Measurements from ENCODE around the gene ZNF335.
A peak's percentile ranks its signal among the peaks of the same experiment; 100 is the strongest.

Gene ZNF335

GRCh38 chr20:45950330-45950646 is 21.7 kb downstream of the ZNF335 start:
- DNase-seq: no peak

- no peak for DNase-seq
Measured at GRCh38 chr20:45949542-45950329, 22.3 kb downstream of the ZNF335 start.

- no peak for DNase-seq
Measured at GRCh38 chr20:45948742-45949541, 23.1 kb downstream of the ZNF335 start.

DNA sequence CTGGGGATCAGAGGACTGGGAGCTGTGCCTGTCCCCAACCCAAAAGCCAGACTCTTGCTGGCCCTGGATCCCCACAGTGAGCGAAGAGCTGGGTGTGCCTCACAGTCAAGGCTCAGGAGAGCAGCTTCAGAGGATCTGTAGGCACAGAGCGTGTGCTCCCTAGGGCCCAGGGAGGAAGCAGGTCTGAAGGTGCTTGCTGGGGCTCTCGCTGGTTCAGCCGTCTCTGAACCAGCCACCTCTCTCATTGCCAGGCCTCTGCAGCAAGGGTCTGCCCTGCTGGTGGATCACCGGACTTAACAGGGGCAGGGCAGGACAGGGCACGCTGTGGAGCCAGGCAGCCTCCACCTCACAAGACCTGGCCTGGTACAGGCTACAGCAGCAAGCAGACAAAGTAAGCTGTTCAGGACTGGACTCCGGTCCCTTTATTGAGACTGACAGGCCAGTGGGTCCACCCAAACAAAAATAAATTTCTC is 23.7 kb downstream of the ZNF335 start:
- no peak for DNase-seq

- no peak for DNase-seq
Measured at GRCh38 chr20:45947110-45947866, 24.7 kb downstream of the ZNF335 start.

- DNase-seq: peak; percentile 94
Measured at GRCh38 chr20:45946149-45946970, 25.6 kb downstream of the ZNF335 start.

GRCh38 chr20:45945678-45946148 is 26.3 kb downstream of the ZNF335 start:
- DNase-seq: peak; percentile 56

DNA sequence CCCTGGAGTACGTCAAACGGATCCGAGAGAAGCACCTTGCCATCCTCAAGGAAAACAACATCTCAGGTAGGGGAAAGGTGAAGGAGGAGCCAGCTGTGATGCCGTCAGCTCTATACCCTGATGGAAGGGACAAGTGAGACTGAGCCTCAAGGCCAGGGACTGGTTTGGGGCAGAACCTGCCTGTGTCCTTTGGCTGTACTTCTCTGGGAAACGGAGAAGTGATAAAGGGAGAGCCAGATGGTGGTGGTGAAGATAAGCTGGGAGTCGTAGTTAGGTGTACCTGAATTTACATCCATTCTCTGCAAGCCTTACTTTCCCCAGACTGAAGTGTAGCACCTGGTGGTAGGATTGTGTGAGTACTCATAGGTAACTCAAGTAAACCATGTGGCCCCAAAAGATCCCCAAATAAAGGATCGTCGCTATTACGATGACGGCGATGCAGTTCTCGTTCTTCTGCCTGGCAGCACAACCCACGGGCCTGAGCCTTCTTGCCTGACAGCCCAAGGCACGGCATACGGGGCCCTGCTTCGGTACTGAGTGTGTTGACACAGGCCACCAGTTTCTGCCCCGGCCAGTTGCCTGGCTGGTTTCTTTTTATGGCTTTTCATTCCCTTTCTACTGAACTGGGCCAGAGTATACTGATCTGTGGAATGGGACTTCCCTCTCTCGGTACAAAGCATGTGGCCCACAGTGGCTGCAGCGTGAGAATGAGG is 26.9 kb downstream of the ZNF335 start:
- DNase-seq: no peak

DNA sequence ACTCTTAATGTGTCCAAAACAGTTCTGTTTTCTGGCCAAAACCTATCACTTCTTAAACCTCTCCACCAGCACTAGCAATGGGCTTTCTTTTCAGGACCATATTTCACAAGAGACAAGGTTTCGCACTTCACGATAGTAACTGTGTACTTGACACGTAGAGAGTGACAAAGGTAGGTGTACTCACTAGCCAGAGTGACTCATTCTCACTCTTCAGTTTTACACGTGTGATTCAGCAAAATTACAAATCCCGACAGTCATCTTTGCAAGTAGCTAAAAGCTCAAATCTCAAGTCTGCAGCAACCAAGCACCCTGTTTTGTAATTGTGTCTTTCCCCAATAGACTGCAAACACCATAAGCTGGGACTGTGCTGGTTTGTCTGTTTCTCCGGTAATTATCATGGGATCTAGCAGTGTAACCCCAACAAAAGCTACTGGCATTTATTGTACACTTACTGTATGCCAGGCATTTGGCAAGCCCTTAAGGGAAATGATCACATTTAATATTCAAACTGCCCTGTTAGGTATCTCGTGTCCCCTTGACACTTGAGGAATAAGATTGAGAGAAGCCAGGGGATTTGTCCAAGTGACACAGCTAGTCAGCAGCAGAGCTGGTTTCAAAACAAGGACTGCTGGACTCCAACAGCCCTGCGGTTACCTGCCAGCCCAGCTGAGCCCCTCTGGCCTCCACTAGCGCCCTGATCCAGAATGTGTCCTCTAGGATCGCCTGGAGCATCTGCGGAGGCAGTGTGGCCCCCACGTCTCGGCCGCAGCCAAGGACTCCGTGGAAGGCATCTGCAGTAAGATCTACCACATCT is 27.6 kb downstream of the ZNF335 start:
- DNase-seq: peak; percentile 85

- no peak for DNase-seq
Measured at GRCh38 chr20:45943613-45944012, 28.4 kb downstream of the ZNF335 start.

- DNase-seq: no peak
Measured at GRCh38 chr20:45940469-45940868, 31.5 kb downstream of the ZNF335 start.

DNA sequence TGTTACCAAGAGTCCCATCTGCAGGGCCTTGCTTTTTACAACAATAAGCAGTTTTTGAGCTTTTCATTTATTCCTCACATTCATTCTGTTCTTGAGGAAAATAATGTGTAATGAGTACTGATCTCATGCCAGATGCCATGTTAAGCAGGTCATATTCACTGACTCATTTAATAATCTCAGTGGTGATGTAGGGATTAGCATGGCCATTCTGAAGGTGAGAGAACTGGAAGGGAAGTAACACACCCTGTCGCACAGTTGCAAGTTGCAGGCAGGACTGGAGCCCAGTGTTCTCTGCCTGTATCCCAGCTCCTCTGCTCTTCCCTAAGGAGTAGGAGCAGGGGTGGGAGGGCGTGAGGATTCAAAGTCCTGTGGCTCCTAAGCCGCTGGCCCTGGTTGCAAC is 31.9 kb downstream of the ZNF335 start:
- DNase-seq: no peak

GRCh38 chr20:45938727-45939438 is 33.1 kb downstream of the ZNF335 start:
- no peak for DNase-seq

GRCh38 chr20:45937765-45938164 is 34.2 kb downstream of the ZNF335 start:
- DNase-seq: peak; percentile 30

DNA sequence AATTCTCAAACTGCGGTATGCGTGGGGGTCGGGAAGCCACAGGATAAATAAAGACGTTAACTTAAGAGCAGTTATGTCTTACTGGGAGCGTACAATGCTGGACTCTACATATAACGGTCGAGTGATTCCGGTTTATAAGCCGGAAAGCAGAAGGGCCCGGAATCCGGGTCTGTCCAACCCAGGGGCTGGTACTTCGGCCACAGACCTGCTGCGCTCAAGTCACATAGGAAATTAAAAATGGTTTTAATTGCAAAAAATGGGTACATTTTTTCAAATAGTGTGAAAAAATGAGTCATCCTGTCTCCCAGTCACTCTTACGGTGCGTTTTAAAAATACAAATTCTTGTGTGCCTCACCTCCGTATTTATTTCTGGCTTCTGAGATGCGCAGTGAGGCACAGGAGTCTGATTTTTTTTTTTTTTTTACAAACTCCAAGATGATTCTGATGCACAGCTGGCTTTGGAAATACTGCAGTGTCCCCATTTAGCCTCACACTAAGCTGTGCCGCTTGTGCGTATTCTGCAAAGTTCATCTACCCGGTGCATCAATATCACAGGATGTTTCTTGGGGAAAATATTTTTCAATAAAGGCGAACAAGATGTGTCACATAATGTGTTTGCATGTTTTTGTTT is 36.5 kb downstream of the ZNF335 start:
- no peak for DNase-seq

GRCh38 chr20:45934586-45935415 is 37.2 kb downstream of the ZNF335 start, which contains the start of gene PCIF1:
Gene PCIF1, plus strand, starts transcription at chr20:45934683. Its CDS starts 4,317 bp downstream, at chr20:45939000.
- peak; percentile 98 for DNase-seq

DNA sequence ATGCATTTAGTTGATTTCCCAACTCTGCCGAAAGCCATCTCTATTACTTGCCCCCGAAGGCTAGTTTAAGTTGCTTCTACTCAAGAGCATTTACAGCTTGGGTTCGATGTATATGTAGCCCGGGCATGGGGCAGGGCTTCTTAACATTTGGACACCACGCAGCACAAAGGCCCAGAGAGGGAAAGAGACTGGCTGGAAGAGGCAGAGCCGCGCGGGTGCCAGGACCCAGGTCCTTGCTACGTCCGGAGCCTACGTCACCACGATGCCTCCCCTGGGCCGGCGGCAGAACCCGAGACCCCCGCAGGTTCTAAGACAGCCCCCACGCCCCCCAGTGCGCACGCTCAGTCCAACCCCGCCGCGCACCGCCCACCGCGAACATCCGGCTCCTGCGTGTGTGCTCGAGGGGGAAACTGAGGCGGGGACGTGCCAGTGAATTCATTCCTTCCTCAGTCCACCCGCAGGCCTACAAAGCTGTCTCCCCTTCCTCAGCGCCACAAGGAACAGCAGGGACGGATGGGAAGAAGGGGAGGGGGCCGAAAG is 37.9 kb downstream of the ZNF335 start:
- DNase-seq: peak; percentile 22

Measured in inflammatory macrophage treated with lipopolysaccharide for 4 hours (primary cell).